Astrocyte (in vitro differentiated cells and primary cell): Measurements from ENCODE around the gene SMIM41. TPM values are rescaled to one million over a fixed set of nuclear protein-coding genes. Genes with fewer than 3 reads are reported as not detected.
A peak's percentile ranks its signal among the peaks of the same experiment; 100 is the strongest.

Source experiments
- DNase-seq: peaks from one replicate; pipeline ENCODE4 v3.0.0-alpha.2; 2010; ENCODE audit warnings: low read depth
- FAIRE-seq: peaks from 2 replicates; lab custom pipeline; 2011; peaks lifted over from hg19 to GRCh38; lab: Jason Lieb, UNC
- H2AFZ ChIP-seq: 2 replicates; pipeline ENCODE4 v1.6.0; 2012; ENCODE audit warnings: low read depth, low read length, inconsistent platforms
- H3K27ac ChIP-seq: 2 replicates; pipeline ENCODE4 v1.5.1; 2011; ENCODE audit warnings: low read depth, low read length, inconsistent platforms
- H3K27me3 ChIP-seq: 2 replicates; pipeline ENCODE4 v1.6.0; 2011; ENCODE audit warnings: low read length, inconsistent platforms; ENCODE audit not compliant: insufficient read depth
- H3K36me3 ChIP-seq: 2 replicates; pipeline ENCODE4 v1.5.1; 2011; ENCODE audit warnings: low read length, inconsistent platforms; ENCODE audit not compliant: insufficient read depth
- H3K4me1 ChIP-seq: 2 replicates; pipeline ENCODE4 v1.5.1; 2011; ENCODE audit warnings: low read length, inconsistent platforms; ENCODE audit not compliant: insufficient read depth
- H3K4me2 ChIP-seq: 2 replicates; pipeline ENCODE4 v1.6.0; 2012; ENCODE audit warnings: low read length, inconsistent platforms
- H3K4me3 ChIP-seq: 2 replicates; pipeline ENCODE4 v1.5.1; 2011; ENCODE audit warnings: low read depth, mild to moderate bottlenecking, low read length, inconsistent platforms; ENCODE audit not compliant: insufficient read depth
- H3K79me2 ChIP-seq: 2 replicates; pipeline ENCODE4 v1.6.0; 2012; ENCODE audit warnings: mild to moderate bottlenecking, low read length, inconsistent platforms; ENCODE audit not compliant: insufficient read depth
- H3K9ac ChIP-seq: 2 replicates; pipeline ENCODE4 v1.6.0; 2012; ENCODE audit warnings: mild to moderate bottlenecking, low read length, inconsistent platforms
- H3K9me3 ChIP-seq: 2 replicates; pipeline ENCODE4 v1.5.1; 2012; ENCODE audit warnings: low read depth, mild to moderate bottlenecking, low read length, inconsistent platforms; ENCODE audit not compliant: insufficient read depth
- H4K20me1 ChIP-seq: 2 replicates; pipeline ENCODE4 v1.6.0; 2012; ENCODE audit warnings: low read length, inconsistent platforms; ENCODE audit not compliant: insufficient read depth
- H3K27ac Mint-ChIP-seq: one replicate; pipeline ENCODE4 v1.8.0; 2021; ENCODE audit warnings: mild to moderate bottlenecking, mixed read lengths; ENCODE audit not compliant: unreplicated experiment
- H3K27me3 Mint-ChIP-seq: one replicate; pipeline ENCODE4 v1.8.0; 2021; ENCODE audit warnings: low read depth, mixed read lengths; ENCODE audit not compliant: unreplicated experiment
- H3K36me3 Mint-ChIP-seq: one replicate; pipeline ENCODE4 v1.8.0; 2021; ENCODE audit warnings: low read depth, mixed read lengths; ENCODE audit not compliant: unreplicated experiment
- H3K4me1 Mint-ChIP-seq: one replicate; pipeline ENCODE4 v1.8.0; 2021; ENCODE audit warnings: low read depth, mixed read lengths; ENCODE audit not compliant: unreplicated experiment
- H3K4me3 Mint-ChIP-seq: one replicate; pipeline ENCODE4 v1.8.0; 2021; ENCODE audit warnings: mild to moderate bottlenecking, moderate library complexity, mixed read lengths; ENCODE audit not compliant: unreplicated experiment
- H3K9me3 Mint-ChIP-seq: one replicate; pipeline ENCODE4 v1.8.0; 2021; ENCODE audit warnings: mild to moderate bottlenecking, mixed read lengths; ENCODE audit not compliant: unreplicated experiment
- EZH2 ChIP-seq: IDR thresholded peaks from 2 replicates; pipeline ENCODE4 v1.6.1; 2012; ENCODE audit warnings: mild to moderate bottlenecking, low read length, inconsistent platforms; ENCODE audit not compliant: insufficient read depth
- total RNA-seq: library from RNA; stranded (reverse); gene quantifications from 2 replicates; pipeline ENCODE4 v1.2.1, GENCODE V29; 2021
- TF ChIP-seq, protein P1 (sequence below): IDR thresholded peaks from 2 replicates; pipeline ENCODE4 v1.5.1; 2011; ENCODE audit warnings: low read depth, mild to moderate bottlenecking, inconsistent platforms, low read length, moderate library complexity; ENCODE audit not compliant: insufficient read depth

The SMIM41 gene
- total RNA-seq, 1 donor from 2014 or later: 0.18 TPM

DNA sequence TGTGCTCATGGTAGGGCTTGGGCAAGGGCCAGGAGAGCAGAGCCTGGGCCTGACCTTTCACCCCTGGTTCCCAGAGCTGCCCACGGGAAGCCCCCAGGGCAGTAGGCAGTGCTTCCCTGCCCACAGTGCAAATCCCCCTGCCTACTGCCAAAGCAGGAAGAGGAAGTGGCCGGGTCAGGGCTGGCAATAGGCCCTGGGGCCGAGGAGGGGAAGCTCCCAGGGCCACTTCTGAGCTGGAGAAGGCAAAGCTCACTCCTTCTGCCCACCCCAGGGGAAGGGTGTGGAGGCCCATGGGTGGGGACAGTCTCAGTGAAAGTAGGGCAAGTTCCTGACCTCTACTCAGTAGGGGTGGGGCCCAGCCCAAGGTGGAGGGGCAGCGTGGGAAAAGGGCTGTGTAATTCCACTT, 33.7 kb upstream of the SMIM41 start:
- DNase-seq (no peak), FAIRE-seq (no peak)
- Histone ChIP-seq H3K9ac (no peak overlapping the region), H2AFZ (no peak overlapping the region), H3K4me2 (no peak overlapping the region), H3K79me2 (no peaks in the 10 kb centered on the region), H3K9me3 (no peaks in the 10 kb centered on the region), H3K4me1 (peaks cover 8% of the 10 kb centered on the region), H4K20me1 (peaks cover 5% of the 10 kb centered on the region), H3K27ac (no peak overlapping the region), H3K27me3 (no peaks in the 10 kb centered on the region), H3K36me3 (no peaks in the 10 kb centered on the region), H3K4me3 (no peak overlapping the region)
- H3K36me3 Mint-ChIP-seq: peaks cover 2% of the 10 kb centered on the region
- H3K27ac Mint-ChIP-seq: no peak overlapping the region
- no peak overlapping the region for H3K4me3 Mint-ChIP-seq
- peaks cover 2% of the 10 kb centered on the region for H3K4me1 Mint-ChIP-seq
- peaks cover 22% of the 10 kb centered on the region for H3K27me3 Mint-ChIP-seq
- TF ChIP-seq, protein P1, sequence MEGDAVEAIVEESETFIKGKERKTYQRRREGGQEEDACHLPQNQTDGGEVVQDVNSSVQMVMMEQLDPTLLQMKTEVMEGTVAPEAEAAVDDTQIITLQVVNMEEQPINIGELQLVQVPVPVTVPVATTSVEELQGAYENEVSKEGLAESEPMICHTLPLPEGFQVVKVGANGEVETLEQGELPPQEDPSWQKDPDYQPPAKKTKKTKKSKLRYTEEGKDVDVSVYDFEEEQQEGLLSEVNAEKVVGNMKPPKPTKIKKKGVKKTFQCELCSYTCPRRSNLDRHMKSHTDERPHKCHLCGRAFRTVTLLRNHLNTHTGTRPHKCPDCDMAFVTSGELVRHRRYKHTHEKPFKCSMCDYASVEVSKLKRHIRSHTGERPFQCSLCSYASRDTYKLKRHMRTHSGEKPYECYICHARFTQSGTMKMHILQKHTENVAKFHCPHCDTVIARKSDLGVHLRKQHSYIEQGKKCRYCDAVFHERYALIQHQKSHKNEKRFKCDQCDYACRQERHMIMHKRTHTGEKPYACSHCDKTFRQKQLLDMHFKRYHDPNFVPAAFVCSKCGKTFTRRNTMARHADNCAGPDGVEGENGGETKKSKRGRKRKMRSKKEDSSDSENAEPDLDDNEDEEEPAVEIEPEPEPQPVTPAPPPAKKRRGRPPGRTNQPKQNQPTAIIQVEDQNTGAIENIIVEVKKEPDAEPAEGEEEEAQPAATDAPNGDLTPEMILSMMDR: no peak
- no peak for TF ChIP-seq EZH2
- H3K9me3 Mint-ChIP-seq: no peaks in the 10 kb centered on the region

DNA sequence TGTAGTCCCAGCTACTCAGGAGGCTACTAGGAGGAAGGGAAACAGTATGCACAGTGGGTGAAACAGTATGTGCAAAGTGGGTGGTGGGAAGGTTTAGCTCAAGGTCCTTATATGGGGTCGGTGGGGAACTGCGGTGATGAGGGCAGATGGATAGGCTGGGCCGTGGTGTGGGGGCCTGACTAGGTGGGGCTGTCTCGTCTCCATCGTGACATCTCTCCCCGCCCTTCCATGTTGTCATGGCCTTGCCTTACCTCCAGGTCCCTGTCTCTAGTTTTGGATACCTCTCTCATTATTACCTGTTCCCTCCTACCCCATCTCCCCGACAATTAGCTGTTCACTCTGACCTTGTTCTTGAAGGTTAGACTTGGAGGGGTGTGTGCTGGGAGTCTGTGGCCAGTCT, 32.6 kb upstream of the SMIM41 start:
- Histone ChIP-seq H3K79me2 (no peaks in the 10 kb centered on the region), H3K36me3 (no peaks in the 10 kb centered on the region), H2AFZ (no peak overlapping the region), H3K4me3 (no peak overlapping the region), H3K27me3 (no peaks in the 10 kb centered on the region), H4K20me1 (peaks cover 5% of the 10 kb centered on the region), H3K9ac (no peak overlapping the region), H3K4me1 (peaks cover 14% of the 10 kb centered on the region), H3K4me2 (no peak overlapping the region), H3K9me3 (no peaks in the 10 kb centered on the region), H3K27ac (no peak overlapping the region)
- peaks cover 27% of the 10 kb centered on the region for H3K27me3 Mint-ChIP-seq
- TF ChIP-seq, protein P1: no peak
- no peak for TF ChIP-seq EZH2
- no peak overlapping the region for H3K4me3 Mint-ChIP-seq
- peaks cover 2% of the 10 kb centered on the region for H3K36me3 Mint-ChIP-seq
- FAIRE-seq: no peak
- H3K9me3 Mint-ChIP-seq: no peaks in the 10 kb centered on the region
- DNase-seq: no peak
- peaks cover 4% of the 10 kb centered on the region for H3K4me1 Mint-ChIP-seq
- H3K27ac Mint-ChIP-seq: no peak overlapping the region

GRCh38 chr12:52049286-52049685, 30.2 kb upstream of the SMIM41 start:
- no peak for DNase-seq
- no peak overlapping the region for H3K4me2 ChIP-seq
- peaks cover 26% of the 10 kb centered on the region for H4K20me1 ChIP-seq
- no peak for FAIRE-seq
- H3K36me3 ChIP-seq: no peaks in the 10 kb centered on the region
- H3K27me3 ChIP-seq: no peaks in the 10 kb centered on the region
- H3K4me3 Mint-ChIP-seq: peak overlapping the region; percentile 23
- peaks cover 1% of the 10 kb centered on the region for H3K36me3 Mint-ChIP-seq
- no peaks in the 10 kb centered on the region for H3K79me2 ChIP-seq
- no peak overlapping the region for H3K4me3 ChIP-seq
- H3K9me3 Mint-ChIP-seq: no peaks in the 10 kb centered on the region
- H3K27ac Mint-ChIP-seq: peak overlapping the region; percentile 63
- H3K9ac ChIP-seq: no peak overlapping the region
- H3K4me1 Mint-ChIP-seq: peaks cover 4% of the 10 kb centered on the region
- TF ChIP-seq, protein P1: no peak
- TF ChIP-seq EZH2: no peak
- H3K27me3 Mint-ChIP-seq: peaks cover 27% of the 10 kb centered on the region
- no peak overlapping the region for H2AFZ ChIP-seq
- H3K4me1 ChIP-seq: peaks cover 14% of the 10 kb centered on the region
- no peak overlapping the region for H3K27ac ChIP-seq
- H3K9me3 ChIP-seq: no peaks in the 10 kb centered on the region
